ENCODE data around the gene UBE2D3.

- no peak for TF ChIP-seq POLR2A (IDR thresholded peaks at IDR 0.05; ENCODE audit: low read depth, low read length)
- no peak for TF ChIP-seq TAF1 (IDR thresholded peaks at IDR 0.05; ENCODE audit: borderline replicate concordance, low read depth, low read length)
Observed at GRCh38 chr4:102799816-102800215, 27.5 kb downstream of the UBE2D3 start.
